Subcutaneous abdominal adipose tissue (tissue), 5 donors: ENCODE data around the gene USP33.
"Not testable (repeated sequence)": the region's sequence is repeated elsewhere in the genome, so short reads cannot be mapped to it uniquely, and the experiment has no call there.

Source experiments
- H3K27ac ChIP-seq: one replicate; pipeline ENCODE4 v1.7.0; 2013; ENCODE audit warnings: low read depth, mild to moderate bottlenecking, inconsistent platforms, low read length, moderate library complexity
- H3K27me3 ChIP-seq, 5 donors: one replicate each; pipeline ENCODE4 v1.7.0; 2013; ENCODE audit warnings: low read length in 5 of 5, inconsistent platforms in 1 of 5; ENCODE audit not compliant: control insufficient read depth in 5 of 5, insufficient read depth in 4 of 5
- H3K36me3 ChIP-seq, 5 donors: one replicate each; pipeline ENCODE4 v1.7.0; 2013; ENCODE audit warnings: low read length in 5 of 5; ENCODE audit not compliant: control insufficient read depth in 5 of 5, insufficient read depth in 5 of 5
- H3K4me1 ChIP-seq, 5 donors: one replicate each; pipeline ENCODE4 v1.7.0; 2013; ENCODE audit warnings: low read length in 5 of 5, mild to moderate bottlenecking in 3 of 5, moderate library complexity in 1 of 5; ENCODE audit not compliant: control insufficient read depth in 5 of 5, insufficient read depth in 5 of 5
- H3K4me3 ChIP-seq, 5 donors: one replicate each; pipeline ENCODE4 v1.7.0; 2013; ENCODE audit warnings: low read length in 5 of 5, low read depth in 1 of 5
- H3K9ac ChIP-seq, 5 donors: one replicate each; pipeline ENCODE4 v1.7.0; 2013; ENCODE audit warnings: low read length in 5 of 5, mild to moderate bottlenecking in 4 of 5, moderate library complexity in 3 of 5
- H3K9me3 ChIP-seq, 5 donors: one replicate each; pipeline ENCODE4 v1.7.0; 2013; ENCODE audit warnings: low read length in 5 of 5; ENCODE audit not compliant: control insufficient read depth in 5 of 5
- donor health status: healthy.
- donor health status: healthy.
- donor health status: healthy.
- donor health status: healthy.
- donor health status: healthy.

Gene USP33

GRCh38 chr1:77658271-77658670 is 101.4 kb downstream of the USP33 start:
- no peaks in the 10 kb centered on the region for H3K9me3 ChIP-seq

GRCh38 chr1:77655431-77655974 is 104.1 kb downstream of the USP33 start:
- no peak overlapping the region for H3K9ac ChIP-seq
- peaks cover 0 to 4% (median 0%) of the 10 kb centered on the region in 5 donors for H3K36me3 ChIP-seq
- peaks cover 0 to 9% (median 0%) of the 10 kb centered on the region in 5 donors for H3K4me1 ChIP-seq
- H3K27me3 ChIP-seq = no peaks in the 10 kb centered on the region
- H3K27ac ChIP-seq = no peak overlapping the region
- peaks cover 0 to 5% (median 0%) of the 10 kb centered on the region in 5 donors for H3K9me3 ChIP-seq
- H3K4me3 ChIP-seq = no peak overlapping the region

More at GRCh38 chr1:77658271-77658670, 101.4 kb downstream of the USP33 start:
- H3K27ac ChIP-seq = no peak overlapping the region
- H3K9ac ChIP-seq = no peak overlapping the region
- H3K36me3 ChIP-seq = no peaks in the 10 kb centered on the region
- H3K27me3 ChIP-seq = no peaks in the 10 kb centered on the region
- H3K4me3 ChIP-seq = no peak overlapping the region
- H3K4me1 ChIP-seq = no peaks in the 10 kb centered on the region

GRCh38 chr1:77652970-77653516 is 106.6 kb downstream of the USP33 start:
- Histone ChIP-seq H3K4me1 (peaks cover 0 to 9% (median 0%) of the 10 kb centered on the region in 5 donors), H3K9me3 (peaks cover 0 to 18% (median 4%) of the 10 kb centered on the region in 5 donors), H3K27me3 (no peaks in the 10 kb centered on the region), H3K27ac (no peak overlapping the region), H3K4me3 (no peak overlapping the region), H3K9ac (no peak overlapping the region), H3K36me3 (peaks cover 0 to 4% (median 0%) of the 10 kb centered on the region in 5 donors)

DNA sequence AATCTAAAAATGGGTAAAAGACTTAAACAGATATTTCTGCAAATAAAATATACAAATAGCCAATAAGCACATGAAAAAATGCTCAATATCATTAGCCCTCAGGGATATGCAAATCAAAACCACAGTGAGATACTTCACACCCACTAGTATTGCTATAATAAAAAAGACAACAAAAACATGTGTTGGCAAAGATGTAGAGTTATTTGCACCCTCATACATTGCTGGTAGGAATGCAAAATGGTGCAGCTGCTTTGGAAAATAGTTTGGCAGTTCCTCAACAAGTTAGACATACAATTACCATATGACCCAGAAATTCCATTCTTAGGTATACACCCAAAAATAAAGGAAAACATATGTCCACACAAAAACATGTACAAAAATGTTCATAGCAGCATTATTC is 107.4 kb downstream of the USP33 start:
- H3K36me3 ChIP-seq = peaks cover 0 to 4% (median 0%) of the 10 kb centered on the region in 5 donors
- no peaks in the 10 kb centered on the region for H3K27me3 ChIP-seq
- H3K9me3 ChIP-seq = peaks cover 0 to 18% (median 4%) of the 10 kb centered on the region in 5 donors
- peaks cover 0 to 9% (median 0%) of the 10 kb centered on the region in 5 donors for H3K4me1 ChIP-seq
- no peak overlapping the region for H3K9ac ChIP-seq
- H3K4me3 ChIP-seq = no peak overlapping the region
- no peak overlapping the region for H3K27ac ChIP-seq

DNA sequence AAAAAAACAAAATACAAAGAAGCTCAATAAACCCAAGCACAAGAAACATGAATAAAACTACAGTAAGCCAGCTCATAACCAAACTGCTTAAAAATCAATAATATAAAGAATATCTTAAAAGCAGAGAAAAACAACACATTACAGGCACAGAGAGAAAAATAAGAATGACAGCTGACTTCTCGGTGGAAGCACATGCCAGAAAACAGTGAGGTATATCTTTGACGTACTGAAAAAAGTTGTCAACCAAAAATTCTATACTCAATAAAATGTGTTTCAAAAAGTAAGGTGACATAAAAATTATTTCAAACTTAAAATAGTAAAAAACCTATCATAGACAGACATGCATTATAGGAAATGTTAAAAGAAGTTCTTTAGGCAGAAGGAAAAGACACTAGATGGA is 110.5 kb downstream of the USP33 start:
- peaks cover 4 to 13% (median 9%) of the 10 kb centered on the region in 5 donors for H3K36me3 ChIP-seq
- no peak overlapping the region for H3K27ac ChIP-seq

DNA sequence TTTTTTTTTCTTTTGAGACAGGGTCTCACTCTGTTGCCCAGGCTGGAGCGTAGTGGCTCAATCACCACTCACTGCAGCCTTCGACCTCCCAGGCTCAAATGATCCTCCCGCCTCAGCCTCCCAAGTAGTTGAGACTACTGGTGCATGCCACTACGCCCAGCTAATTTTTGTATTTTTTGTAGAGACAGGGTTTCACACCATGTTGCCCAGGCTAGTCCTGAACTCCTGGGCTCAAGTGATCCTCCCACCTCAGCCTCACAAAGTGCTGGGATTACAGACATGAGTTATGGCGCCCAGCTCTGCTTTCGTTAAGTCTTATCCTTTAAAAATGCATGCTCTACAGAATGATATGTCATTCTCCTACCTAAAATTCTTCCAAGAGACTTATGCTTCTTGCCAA is 113.4 kb downstream of the USP33 start:
- not testable (repeated sequence) for H3K4me3 ChIP-seq, H3K4me1 ChIP-seq, H3K9ac ChIP-seq, H3K27me3 ChIP-seq, H3K27ac ChIP-seq
- Histone ChIP-seq H3K36me3 (peaks cover 0 to 13% (median 9%) of the 10 kb centered on the region in 5 donors), H3K9me3 (peaks cover 0 to 18% (median 4%) of the 10 kb centered on the region in 5 donors)

More for the DNA sequence above, 110.5 kb downstream of the USP33 start:
- Histone ChIP-seq H3K9me3 (peaks cover 0 to 18% (median 4%) of the 10 kb centered on the region in 5 donors), H3K4me1 (peaks cover 0 to 9% (median 0%) of the 10 kb centered on the region in 5 donors), H3K27me3 (no peaks in the 10 kb centered on the region), H3K4me3 (no peak overlapping the region), H3K9ac (no peak overlapping the region)
